HepG2 (cell line): ENCODE measurements around the gene SAMD4B. TPM values are rescaled to one million over a fixed set of nuclear protein-coding genes. Genes with fewer than 3 reads are reported as not detected.
A peak's percentile ranks its signal among the peaks of the same experiment; 100 is the strongest.

Experiments
- ARID3A ChIP-seq: IDR thresholded peaks from 2 replicates; pipeline ENCODE4 v1.6.1; 2012; ENCODE audit warnings: low read depth, low read length, improper control_type of control experiment
- BRD4 ChIP-seq: sonication (generic); formaldehyde crosslinking; IDR thresholded peaks from 2 replicates; pipeline ENCODE4 v1.4.0; 2020; ENCODE audit warnings: missing genetic modification reagents
- BRF2 ChIP-seq: sonication (generic); formaldehyde crosslinking; IDR thresholded peaks from 2 replicates; pipeline ENCODE4 v1.8.1; 2022; ENCODE audit warnings: mild to moderate bottlenecking, missing genetic modification reagents
- MBD4 ChIP-seq: IDR thresholded peaks from 2 replicates; pipeline ENCODE4 v1.6.1; 2012; ENCODE audit warnings: low read length, inconsistent platforms, borderline replicate concordance
- MYC ChIP-seq: sonication (generic); formaldehyde crosslinking; IDR thresholded peaks from 2 replicates; pipeline ENCODE4 v1.9.0; 2021; ENCODE audit warnings: missing genetic modification reagents, borderline replicate concordance
- NFE2L1 ChIP-seq: sonication (generic); formaldehyde crosslinking; IDR thresholded peaks from 2 replicates; pipeline ENCODE4 v1.4.0; 2020; ENCODE audit warnings: missing genetic modification reagents, mild to moderate bottlenecking, borderline replicate concordance
- NONO ChIP-seq, 2 experiments: fragments of 450-650 bp in 1 of 2; sonication (generic) in 1 of 2; formaldehyde crosslinking in 1 of 2; IDR thresholded peaks in 1 of 2; conservative IDR thresholded peaks in 1 of 2; 2 replicates each; pipeline versions ENCODE4 v1.6.1 to v1.8.0; 2017 to 2022; ENCODE audit warnings: mild to moderate bottlenecking in 1 of 2, missing genetic modification reagents in 1 of 2, moderate library complexity in 1 of 2
- ONECUT2 ChIP-seq: sonication (generic); formaldehyde crosslinking; IDR thresholded peaks from 2 replicates; pipeline ENCODE4 v1.4.0; 2020; ENCODE audit warnings: missing genetic modification reagents
- PCBP2 ChIP-seq: fragments of 200-400 bp; formaldehyde crosslinking; optimal IDR thresholded peaks from 2 replicates; pipeline ENCODE3; 2018; ENCODE audit warnings: low read length, low read depth; ENCODE audit not compliant: poor library complexity, severe bottlenecking
- PLRG1 ChIP-seq: fragments of 450-650 bp; conservative IDR thresholded peaks from 2 replicates; pipeline ENCODE4 v1.6.1; 2016
- POLR2AphosphoS2 ChIP-seq: IDR thresholded peaks from 2 replicates; pipeline ENCODE4 v1.6.1; 2011; ENCODE audit warnings: low read depth, low read length, improper control_type of control experiment
- PRDM4 ChIP-seq: sonication (generic); formaldehyde crosslinking; IDR thresholded peaks from 2 replicates; pipeline ENCODE4 v1.9.0; 2021; ENCODE audit warnings: missing genetic modification reagents, borderline replicate concordance
- SCMH1 ChIP-seq: sonication (generic); formaldehyde crosslinking; IDR thresholded peaks from 2 replicates; pipeline ENCODE4 v1.9.0; 2021; ENCODE audit warnings: missing genetic modification reagents, mild to moderate bottlenecking, borderline replicate concordance
- SMAD3 ChIP-seq: sonication (generic); formaldehyde crosslinking; IDR thresholded peaks from 2 replicates; pipeline ENCODE4 v1.4.0; 2020; ENCODE audit warnings: missing genetic modification reagents
- SP2 ChIP-seq: sonication (generic); formaldehyde crosslinking; IDR thresholded peaks from 2 replicates; pipeline ENCODE4 v1.5.1; 2020; ENCODE audit warnings: mild to moderate bottlenecking, missing genetic modification reagents
- ZMYM2 ChIP-seq: sonication (generic); formaldehyde crosslinking; IDR thresholded peaks from 2 replicates; pipeline ENCODE4 v1.8.0; 2022; ENCODE audit warnings: mild to moderate bottlenecking, missing genetic modification reagents
- ZNF230 ChIP-seq: sonication (generic); formaldehyde crosslinking; IDR thresholded peaks from 2 replicates; pipeline ENCODE4 v1.4.0; 2020; ENCODE audit warnings: mild to moderate bottlenecking, missing genetic modification reagents
- ZNF354B ChIP-seq: sonication (generic); formaldehyde crosslinking; IDR thresholded peaks from 2 replicates; pipeline ENCODE4 v1.8.0; 2022; ENCODE audit warnings: mild to moderate bottlenecking, missing genetic modification reagents
- ZNF549 ChIP-seq: sonication (generic); formaldehyde crosslinking; IDR thresholded peaks from 2 replicates; pipeline ENCODE4 v1.5.0; 2020; ENCODE audit warnings: missing genetic modification reagents
- ZNF589 ChIP-seq: sonication (generic); formaldehyde crosslinking; conservative IDR thresholded peaks from 2 replicates; pipeline ENCODE4 v1.8.0; 2022; ENCODE audit warnings: mild to moderate bottlenecking, moderate library complexity, missing genetic modification reagents
- ZNF597 ChIP-seq: sonication (generic); formaldehyde crosslinking; IDR thresholded peaks from 2 replicates; pipeline ENCODE4 v1.5.0; 2020; ENCODE audit warnings: missing genetic modification reagents
- ZNF691 ChIP-seq: sonication (generic); formaldehyde crosslinking; IDR thresholded peaks from 2 replicates; pipeline ENCODE4 v1.4.0; 2020; ENCODE audit warnings: missing genetic modification reagents, low read depth, mild to moderate bottlenecking, borderline replicate concordance
- ZNF713 ChIP-seq: sonication (generic); formaldehyde crosslinking; IDR thresholded peaks from 2 replicates; pipeline ENCODE4 v1.4.0; 2020; ENCODE audit warnings: mild to moderate bottlenecking, missing genetic modification reagents
- polyA plus RNA-seq, 8 experiments: library from polyadenylated mRNA; depleted of rRNA in 3 of 8; stranded (reverse) in 7 of 8; unstranded in 1 of 8; fragments of >200 nt; fragmentation: Illumina TruSeq in 4 of 8; extraction: Trizol in 4 of 8; gene quantifications; 2 replicates each; pipeline versions ENCODE4 v1.2.1 to v1.2.3, GENCODE V29; 2011 to 2016; ENCODE audit warnings: low read depth in 4 of 8, missing spikeins in 1 of 8, mixed read lengths in 1 of 8; ENCODE audit not compliant: insufficient read depth in 1 of 8
- total RNA-seq, 5 experiments: library from RNA; depleted of rRNA; stranded (reverse); fragments of >200 nt; fragmentation: Illumina TruSeq; extraction: Trizol; gene quantifications; 2 replicates each; pipeline ENCODE4 v1.2.3, GENCODE V29; 2016; ENCODE audit warnings: low read depth in 1 of 5

The SAMD4B gene
- total and polyA plus RNA-seq, 2 of the 13 experiments (the other 11 are each of a cell fraction or from before 2014, with no cell fraction given): 26.0 to 31.8 TPM

GRCh38 chr19:39412100-39412866 lies 70.1 kb downstream of the SAMD4B start, which contains the start of gene PLEKHG2 (continued):
- TF ChIP-seq SCMH1 (no peak), PLRG1 (no peak), MBD4 (no peak), BRD4 (CRISPR knock-in tag) (no peak), NFE2L1 (no peak), ZMYM2 (peak; percentile 81), ZNF713 (CRISPR knock-in tag) (no peak), NONO (IDR thresholded peaks at IDR 0.05) (no peak), NONO (CRISPR knock-in tag; conservative IDR thresholded peaks at IDR 0.05) (peak; percentile 81), PCBP2 (no peak), ONECUT2 (CRISPR knock-in tag) (no peak), PRDM4 (CRISPR knock-in tag) (no peak), BRF2 (CRISPR knock-in tag) (no peak), POLR2AphosphoS2 (no peak), ZNF354B (no peak), ZNF691 (CRISPR knock-in tag) (no peak), SMAD3 (CRISPR knock-in tag) (peak; percentile 91), ZNF597 (no peak), ZNF589 (CRISPR knock-in tag) (no peak), ZNF549 (CRISPR knock-in tag) (no peak), ZNF230 (CRISPR knock-in tag) (no peak; the same call in 1 of the 2 replicates), ARID3A (peak; percentile 93), MYC (CRISPR knock-in tag) (peak; percentile 63), SP2 (0 out of 2 replicates have a peak, but pooled peaks have one; percentile 33)
